Vagina (tissue), 2 donors: ENCODE measurements around the gene LRSAM1.

Experiments used
- CTCF ChIP-seq, 3 experiments: fragments of 450-650 bp in 2 of 3; fragments of 200-600 bp in 1 of 3; sonication (generic) in 1 of 3; IDR thresholded peaks; one replicate each; pipeline ENCODE4 v1.5.1; 2017 to 2019; ENCODE audit warnings: antibody characterized with exemption in 3 of 3, mild to moderate bottlenecking in 2 of 3, moderate library complexity in 2 of 3
- POLR2A ChIP-seq, 2 donors: fragments of 450-650 bp; IDR thresholded peaks; one replicate each; pipeline ENCODE4 v1.6.1; 2017; ENCODE audit warnings: antibody characterized with exemption in 2 of 2, mild to moderate bottlenecking in 2 of 2, moderate library complexity in 2 of 2
- POLR2AphosphoS5 ChIP-seq, 2 donors: sonication (generic); formaldehyde crosslinking; IDR thresholded peaks; one replicate each; pipeline ENCODE4 v1.9.0; 2017; ENCODE audit warnings: antibody characterized with exemption in 2 of 2, mild to moderate bottlenecking in 2 of 2, low read depth in 1 of 2; ENCODE audit not compliant: insufficient read depth in 1 of 2

DNA sequence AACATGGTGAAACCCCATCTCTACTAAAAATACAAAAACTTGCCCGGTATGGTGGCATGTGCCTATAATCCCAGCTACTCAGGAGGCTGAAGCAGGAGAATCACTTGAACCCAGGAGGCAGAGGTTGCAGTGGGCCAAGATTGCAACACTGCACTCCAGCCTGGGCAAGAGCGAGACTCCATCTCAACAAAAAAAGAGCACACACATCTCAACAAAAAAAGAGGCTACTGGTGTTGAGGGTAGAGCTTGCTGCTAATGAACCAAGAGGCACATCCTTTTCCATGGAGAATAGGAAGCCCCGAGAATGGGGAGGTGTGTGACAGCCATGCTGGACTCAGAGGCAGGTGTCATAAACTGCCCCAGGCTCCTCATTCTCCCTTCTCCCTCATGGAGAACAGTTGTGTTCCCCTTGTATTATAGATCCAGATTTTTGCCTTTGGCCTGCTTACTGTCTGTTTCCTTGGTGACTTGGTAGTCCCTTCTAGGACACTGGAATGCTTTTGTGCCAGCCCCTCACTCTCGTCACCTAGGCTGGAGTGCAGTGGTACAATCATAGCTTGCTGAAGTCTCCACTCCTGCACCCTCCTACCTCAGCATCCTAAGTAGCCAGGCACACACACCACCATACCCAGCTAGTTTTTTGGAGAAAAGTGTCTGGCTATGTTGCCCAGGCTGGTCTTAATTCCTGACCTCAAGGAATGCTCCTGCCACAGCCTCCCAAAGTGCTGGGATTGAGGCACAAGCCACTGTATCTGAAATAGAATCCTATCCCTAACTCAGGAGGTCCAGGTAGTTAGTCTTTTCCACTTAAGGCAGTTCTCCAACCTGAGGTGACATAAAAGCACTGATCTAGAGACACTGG is 5.2 kb upstream of the LRSAM1 start:
- TF ChIP-seq CTCF (IDR thresholded peaks at IDR 0.05) = no peak
- no peak for TF ChIP-seq POLR2A (IDR thresholded peaks at IDR 0.05)
- no peak for TF ChIP-seq POLR2AphosphoS5 (IDR thresholded peaks at IDR 0.05; ENCODE audit: insufficient read depth in 1 of 2, low read depth in 1 of 2)
